GM12878 (cell line): ENCODE results near the gene RINL. TPM values are rescaled to one million over a fixed set of nuclear protein-coding genes. Genes with fewer than 3 reads are reported as not detected.

ENCODE experiments used
- ATAC-seq: fragments of 200-7000 bp; cut with Tn5 transposase; 3 replicates; pipeline ENCODE4 v1.9.1; 2020; ENCODE audit warnings: mild to moderate bottlenecking, moderate library complexity
- BruUV-seq: library from RNA; stranded (reverse); fragments of 400-500 nt; replicated peaks from 2 replicates; lab custom pipeline; 2021; lab: Mats Ljungman, UMichigan
- CTCF ChIA-PET: fragments of 300-600 bp; sonication (Branson Sonifier 250); formaldehyde crosslinking; extraction: SDS; loops from one replicate; lab custom pipeline; 2021; ENCODE audit warnings: inconsistent platforms; lab: Yijun Ruan, JAX
- POLR2A ChIA-PET: fragments of 350-600 bp; formaldehyde crosslinking; extraction: SDS; loops from one replicate; lab custom pipeline; 2021; ENCODE audit warnings: inconsistent platforms; lab: Charles Lee
- RAD21 ChIA-PET: fragments of 300-600 bp; sonication (Branson Sonifier 250); formaldehyde crosslinking; loops from one replicate; lab custom pipeline; 2023; ENCODE audit warnings: antibody characterized with exemption; ENCODE audit not compliant: unreplicated experiment; lab: Charles Lee
- SMC1A ChIA-PET: fragments of 300-600 bp; sonication (Branson Sonifier 250); formaldehyde crosslinking; loops from one replicate; lab custom pipeline; 2023; ENCODE audit not compliant: unreplicated experiment, uncharacterized antibody; lab: Charles Lee
- DNase-seq: peaks from one replicate; pipeline ENCODE4 v3.0.0-alpha.2; 2011; ENCODE audit warnings: low read depth, low spot score
- FAIRE-seq: peaks from 3 replicates; lab custom pipeline; 2011; peaks lifted over from hg19 to GRCh38; lab: Jason Lieb, UNC
- H2AFZ ChIP-seq: 2 replicates; pipeline ENCODE4 v1.6.0; 2011; ENCODE audit warnings: low read depth, low read length, control low read depth; ENCODE audit not compliant: control insufficient read depth
- H3K27ac ChIP-seq: 2 replicates; pipeline ENCODE4 v1.5.1; 2011; ENCODE audit warnings: control low read depth; ENCODE audit not compliant: control insufficient read depth, insufficient read depth
- H3K27me3 ChIP-seq, 2 experiments: replicated peaks in 1 of 2; 2 replicates each; pipeline versions ENCODE4 v1.6.0 to v1.6.1; 2011; ENCODE audit warnings: low read length in 1 of 2; ENCODE audit not compliant: control insufficient read depth in 2 of 2, insufficient read depth in 2 of 2
- H3K36me3 ChIP-seq, 2 experiments: 2 replicates each; pipeline ENCODE4 v1.5.1; 2011; ENCODE audit warnings: low read length in 1 of 2; ENCODE audit not compliant: control insufficient read depth in 2 of 2, insufficient read depth in 2 of 2
- H3K4me1 ChIP-seq: 2 replicates; pipeline ENCODE4 v1.6.1; 2011; ENCODE audit warnings: mild to moderate bottlenecking, low read length, moderate library complexity, mixed read lengths; ENCODE audit not compliant: control insufficient read depth, insufficient read depth
- H3K4me2 ChIP-seq: 2 replicates; pipeline ENCODE4 v1.6.0; 2011; ENCODE audit warnings: control low read depth; ENCODE audit not compliant: control insufficient read depth, insufficient read depth
- H3K4me3 ChIP-seq: fragments of 200-600 bp; sonication (generic); 2 replicates; pipeline ENCODE4 v1.5.1; 2016
- H3K79me2 ChIP-seq: 2 replicates; pipeline ENCODE4 v1.6.0; 2011; ENCODE audit warnings: low read length; ENCODE audit not compliant: control insufficient read depth, insufficient read depth
- H3K9ac ChIP-seq: 2 replicates; pipeline ENCODE4 v1.8.0; 2011; ENCODE audit warnings: low read length, control low read depth, mixed read lengths; ENCODE audit not compliant: control insufficient read depth, insufficient read depth
- H3K9me3 ChIP-seq: replicated peaks from 3 replicates; pipeline ENCODE4 v1.5.1; 2011; ENCODE audit warnings: mild to moderate bottlenecking, low read length; ENCODE audit not compliant: control insufficient read depth, insufficient read depth
- H4K20me1 ChIP-seq: 2 replicates; pipeline ENCODE4 v1.6.0; 2011; ENCODE audit not compliant: control insufficient read depth, insufficient read depth
- BACH1 ChIP-seq: fragments of 450-650 bp; IDR thresholded peaks from 2 replicates; pipeline ENCODE4 v1.6.1; 2017; ENCODE audit warnings: mild to moderate bottlenecking, borderline replicate concordance
- CBX3 ChIP-seq: fragments of 200-600 bp; sonication (generic); IDR thresholded peaks from 2 replicates; pipeline ENCODE4 v1.6.1; 2016; ENCODE audit warnings: low read depth, borderline replicate concordance
- IKZF2 ChIP-seq, 2 experiments: fragments of 450-650 bp; IDR thresholded peaks; 2 replicates each; pipeline ENCODE4 v1.6.1; 2017; ENCODE audit warnings: mild to moderate bottlenecking in 2 of 2, moderate library complexity in 2 of 2
- LARP7 ChIP-seq: fragments of 450-650 bp; IDR thresholded peaks from 2 replicates; pipeline ENCODE4 v1.6.1; 2017; ENCODE audit warnings: mild to moderate bottlenecking
- POLR2A ChIP-seq: IDR thresholded peaks from 2 replicates; pipeline ENCODE4 v1.6.1; 2011; ENCODE audit warnings: low read depth, mild to moderate bottlenecking, low read length
- RELA ChIP-seq: fragments of 450-650 bp; IDR thresholded peaks from 2 replicates; pipeline ENCODE4 v1.8.0; 2014; ENCODE audit warnings: borderline replicate concordance; ENCODE audit not compliant: partially characterized antibody
- SMARCA5 ChIP-seq: fragments of 450-650 bp; IDR thresholded peaks from 2 replicates; pipeline ENCODE4 v1.6.1; 2017; ENCODE audit warnings: mild to moderate bottlenecking
- WRNIP1 ChIP-seq: IDR thresholded peaks from 2 replicates; pipeline ENCODE4 v1.6.1; 2011; ENCODE audit warnings: low read depth, low read length, improper control_type of control experiment, borderline replicate concordance
- ZBTB11 ChIP-seq: fragments of 450-650 bp; formaldehyde crosslinking; IDR thresholded peaks from 2 replicates; pipeline ENCODE4 v1.5.0; 2022; ENCODE audit warnings: mild to moderate bottlenecking, missing genetic modification characterization
- ZNF274 ChIP-seq: IDR thresholded peaks from one replicate; pipeline ENCODE4 v1.8.0; 2011; ENCODE audit not compliant: insufficient read length, insufficient read depth
- ZNF592 ChIP-seq: fragments of 450-650 bp; IDR thresholded peaks from 2 replicates; pipeline ENCODE4 v1.6.1; 2017; ENCODE audit warnings: mild to moderate bottlenecking, moderate library complexity
- WGBS: methylation state at CpG from one replicate; pipeline ENCODE4 v1.1.6; 2016; ENCODE audit warnings: low lambda C conversion rate; ENCODE audit not compliant: insufficient replicate concordance, insufficient coverage; ENCODE audit errors: missing lambda C conversion rate; 5-methylcytosine and 5-hydroxymethylcytosine counted together
- in situ Hi-C: fragments of 300-500 bp; cut with MboI; formaldehyde crosslinking; loops from 9 replicates; pipeline ENCODE4 v1.14.3; 2018; ENCODE audit warnings: mixed read lengths
- intact Hi-C: fragments of 100-400 bp; cut with micrococcal nuclease; formaldehyde crosslinking; loops from one replicate; pipeline ENCODE4 v1.14.2; 2022; ENCODE audit not compliant: unreplicated experiment
- polyA plus RNA-seq, 11 experiments: library from polyadenylated mRNA; depleted of rRNA in 4 of 11; unstranded in 6 of 11; stranded (reverse) in 5 of 11; fragments of >200 nt; fragmentation: Nextera tagmentation in 4 of 11; fragmentation: Illumina TruSeq in 1 of 11; extraction: Ambion mirVana in 4 of 11; extraction: Trizol in 1 of 11; gene quantifications; 1 replicate in 1 of 11; 2 replicates in 10 of 11; pipeline versions ENCODE4 v1.2.1 to v1.2.3, GENCODE V29; 2011 to 2016; ENCODE audit warnings: inconsistent platforms in 2 of 11, missing spikeins in 2 of 11, low read depth in 1 of 11
- total RNA-seq, 4 experiments: library from RNA; depleted of rRNA in 3 of 4; stranded (reverse); fragments of >200 nt in 3 of 4; fragmentation: Illumina TruSeq in 1 of 4; extraction: Trizol in 1 of 4; gene quantifications; 2 replicates each; pipeline versions ENCODE4 v1.2.1 to v1.2.3, GENCODE V29; 2013 to 2021

Gene RINL
- total and polyA plus RNA-seq, 10 of the 15 experiments (the other 5 are each of a cell fraction or from before 2014, with no cell fraction given) = 14.5 to 64.2 (median 47.6) TPM

- TF ChIP-seq WRNIP1 = no peak
Observed at GRCh38 chr19:38851622-38852230, 26.3 kb downstream of the RINL start (continued).

- POLR2A ChIA-PET = interaction anchor here (0.6 to 4.4 kb wide), 10 partner anchors 14 to 235 kb away, joined by 3 to 144 read pairs (median 5); partner anchors contain the start of genes ECH1, MRPS12, NFKBIB and SARS2
- CTCF ChIA-PET = interaction anchor here (0.7 to 2.5 kb wide), 6 partner anchors 10 to 82 kb away, joined by 3 to 14 read pairs (median 4); partner anchors contain the start of gene ECH1
- H3K79me2 ChIP-seq = peaks cover 34% of the 10 kb centered on the region
- peak overlapping the region; percentile 78 for H3K4me3 ChIP-seq
- H3K27ac ChIP-seq = peak overlapping the region; percentile 85
- BruUV-seq = no TSS peak
- intact Hi-C loops = loop anchor here (1.0 kb wide), 2 partner anchors 13 to 48 kb away; partner anchors contain the start of genes NFKBIB and SIRT2
- H3K9ac ChIP-seq = peak overlapping the region; percentile 79
- peak overlapping the region; percentile 21 for H2AFZ ChIP-seq
- in situ Hi-C loops = no loop called here
- FAIRE-seq = no peak
- no peaks in the 10 kb centered on the region for H3K27me3 ChIP-seq
- H3K36me3 ChIP-seq = peaks cover 8 to 13% of the 10 kb centered on the region in 2 experiments
- DNase-seq = no peak
- peak overlapping the region; percentile 98 for H3K4me2 ChIP-seq
- peaks cover 3% of the 10 kb centered on the region for H4K20me1 ChIP-seq
- ATAC-seq = no peak; the same call in 2 of the 3 replicates
- RAD21 ChIA-PET = interaction anchor here (0.9 to 3.6 kb wide), 5 partner anchors 9 to 27 kb away, joined by 3 to 47 read pairs (median 9); partner anchors contain the start of genes ECH1 and RINL
- under 1% methylated on average over 38 of the region's 40 CpGs for WGBS
- peaks cover 7% of the 10 kb centered on the region; the same call in 1 of the 2 replicates for H3K4me1 ChIP-seq
- H3K9me3 ChIP-seq = no peaks in the 10 kb centered on the region
- SMC1A ChIA-PET = interaction anchor here (0.9 to 4.5 kb wide), 7 partner anchors 9 to 79 kb away, joined by 3 to 44 read pairs (median 4); no protein-coding TSS in a partner anchor
- TF ChIP-seq IKZF2 (IDR thresholded peaks at IDR 0.05) (no peak), ZBTB11 (no peak), POLR2A (peak; percentile 52), BACH1 (0 out of 2 replicates have a peak, but pooled peaks have one; percentile 7), ZNF592 (no peak), SMARCA5 (peak; percentile 49; the same call in 1 of the 2 replicates), LARP7 (0 out of 2 replicates have a peak, but pooled peaks have one; percentile 26), CBX3 (no peak), RELA (no peak), ZNF274 (no peak)
Observed at GRCh38 chr19:38850976-38851621, 27.0 kb downstream of the RINL start.
